DMS53 treated with DMSO at 0.1 percent for 48 hours (cell line): ENCODE measurements around the gene GPR137.
"Not testable (repeated sequence)": the region's sequence is repeated elsewhere in the genome, so short reads cannot be mapped to it uniquely, and the experiment has no call there.

Experiments used
- DNase-seq: peaks from one replicate; lab custom pipeline; 2025; ENCODE audit not compliant: unreplicated experiment; lab: John Stamatoyannopoulos, UW

The GPR137 gene

DNA sequence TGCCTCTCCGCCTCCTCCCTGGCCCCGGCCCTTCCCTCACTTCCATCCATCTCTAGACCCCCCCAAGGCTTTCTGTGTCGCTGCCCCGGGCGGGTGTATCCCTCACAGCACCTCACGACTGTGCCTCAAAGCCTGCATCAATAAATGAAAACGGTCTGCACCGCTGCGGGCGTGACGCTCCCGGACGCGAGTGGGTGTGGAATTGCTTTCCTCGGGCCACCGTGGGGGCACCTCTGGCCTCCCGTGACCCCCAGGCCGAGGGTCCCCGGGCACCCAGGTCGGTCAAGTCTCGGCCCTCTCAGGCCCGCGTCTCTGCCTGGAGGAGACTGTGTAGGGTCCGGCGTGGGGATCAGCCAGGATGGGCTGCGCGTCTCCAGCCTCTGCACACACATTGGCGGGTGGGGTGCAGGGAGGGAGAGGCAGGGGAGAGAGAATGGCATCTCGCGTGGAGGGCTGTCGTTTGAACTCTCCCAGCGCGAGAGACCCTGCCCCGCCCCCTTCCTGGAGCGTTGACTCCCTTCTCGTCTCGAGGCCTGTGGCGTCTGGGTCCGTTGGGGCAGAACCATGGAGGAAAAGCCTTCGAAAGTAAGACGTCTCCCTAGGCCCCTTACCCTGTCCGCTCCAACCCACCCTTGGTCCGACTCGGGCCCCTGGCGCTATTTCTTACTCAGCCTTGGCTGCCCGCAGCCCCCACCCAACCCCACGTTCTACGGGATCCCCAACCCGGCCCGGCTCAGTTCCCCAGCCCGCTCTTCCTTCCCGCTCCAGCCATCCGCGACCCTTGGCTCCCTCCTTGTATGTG lies 14.4 kb downstream of the GPR137 start, which contains the start of gene CATSPERZ:
Gene CATSPERZ (plus strand): TSS at position 512 of the 802 bp plus-strand sequence. CDS start 53 bp downstream, at position 565.
- no peak for DNase-seq

DNA sequence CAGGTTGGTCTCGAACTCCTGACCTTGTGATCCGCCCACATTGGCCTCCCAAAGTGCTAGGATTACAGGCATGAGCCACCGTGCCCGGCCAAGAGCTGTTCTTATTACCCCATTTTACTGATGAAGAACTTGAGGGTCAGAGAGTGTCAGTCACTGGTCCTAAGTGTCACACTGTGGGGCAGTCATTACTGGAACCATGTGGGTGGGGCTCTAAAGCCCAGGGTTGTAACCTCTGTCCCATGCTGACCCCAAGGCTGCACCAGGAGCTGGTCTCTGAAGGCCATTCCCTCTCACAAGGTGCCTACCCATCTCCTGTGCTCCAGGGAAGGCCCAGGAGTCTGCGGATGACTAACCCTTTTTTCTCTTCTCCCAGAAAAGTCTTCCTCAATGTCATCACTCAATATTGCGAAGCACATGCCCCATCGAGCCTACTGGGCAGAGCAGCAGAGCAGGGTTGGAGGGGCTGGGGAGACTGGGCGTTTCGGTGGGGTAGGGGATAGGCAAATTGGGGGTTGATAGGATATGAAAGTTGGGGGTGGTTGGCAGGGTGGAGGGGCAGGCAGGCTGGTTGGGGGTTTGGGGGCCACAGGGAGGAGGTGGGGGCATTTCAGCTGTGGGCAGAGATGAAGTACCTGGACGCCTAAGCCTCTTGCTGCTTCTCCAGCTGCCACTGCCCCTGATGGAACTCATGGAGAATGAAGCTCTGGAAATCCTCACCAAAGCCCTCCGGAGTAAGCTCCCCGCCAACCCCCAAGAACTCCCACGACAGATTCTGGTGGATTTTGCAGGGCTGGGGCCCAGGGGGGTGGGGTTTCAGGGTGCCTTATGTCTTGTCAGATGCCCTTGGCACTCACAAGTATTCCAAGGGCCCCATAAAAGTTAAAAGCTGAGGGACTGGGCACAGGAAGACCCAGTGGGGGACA lies 17.7 kb downstream of the GPR137 start:
- DNase-seq, result no peak

DNA sequence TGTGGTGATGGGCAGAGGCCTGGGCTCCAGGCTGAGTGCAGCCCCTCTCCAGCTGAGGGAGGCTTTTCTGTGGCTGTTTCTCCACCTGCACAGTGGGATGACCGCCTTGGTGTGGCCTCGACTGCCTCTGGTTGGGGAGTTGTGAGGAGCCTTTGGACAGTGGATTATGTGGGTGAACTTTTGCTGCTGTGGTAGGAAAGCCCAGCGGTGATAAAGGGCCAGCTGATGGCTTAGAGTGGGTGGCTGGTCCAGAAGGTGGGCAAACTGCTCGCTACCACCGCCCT lies 18.3 kb downstream of the GPR137 start:
- no peak for DNase-seq

DNA sequence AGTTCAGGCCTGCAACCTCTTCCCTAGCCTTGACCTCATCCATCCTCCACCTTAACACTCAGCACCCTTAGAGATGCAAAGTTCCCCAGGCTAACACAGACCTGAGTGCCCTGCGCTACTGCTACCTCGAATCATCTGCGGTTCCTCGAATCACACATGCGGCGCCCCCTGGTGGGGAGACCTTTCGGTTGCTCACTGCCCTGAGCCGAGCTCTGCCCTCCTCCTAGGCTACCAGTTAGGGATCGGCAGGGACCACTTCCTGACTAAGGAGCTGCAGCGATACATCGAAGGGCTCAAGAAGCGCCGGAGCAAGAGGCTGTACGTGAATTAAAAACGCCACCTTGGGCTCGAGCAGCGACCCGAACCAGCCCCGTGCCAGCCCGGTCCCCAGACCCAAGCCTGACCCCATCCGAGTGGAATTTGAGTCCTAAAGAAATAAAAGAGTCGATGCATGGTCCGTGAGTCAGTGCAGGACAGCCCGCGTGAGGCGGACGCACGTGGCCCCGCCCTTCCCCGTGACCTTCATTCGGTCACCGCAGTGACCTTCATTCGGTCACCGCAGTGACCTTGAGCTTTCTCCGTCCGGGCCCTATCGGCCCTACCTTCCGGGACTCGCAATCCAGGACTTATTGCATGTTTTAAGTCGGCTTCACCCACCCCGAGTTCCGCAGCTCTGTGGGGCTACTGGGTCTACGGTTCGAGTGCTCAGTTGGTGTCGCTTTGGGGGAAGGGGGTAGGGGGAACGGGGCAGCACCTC lies 18.8 kb downstream of the GPR137 start:
- peak; percentile 92 for DNase-seq

DNA sequence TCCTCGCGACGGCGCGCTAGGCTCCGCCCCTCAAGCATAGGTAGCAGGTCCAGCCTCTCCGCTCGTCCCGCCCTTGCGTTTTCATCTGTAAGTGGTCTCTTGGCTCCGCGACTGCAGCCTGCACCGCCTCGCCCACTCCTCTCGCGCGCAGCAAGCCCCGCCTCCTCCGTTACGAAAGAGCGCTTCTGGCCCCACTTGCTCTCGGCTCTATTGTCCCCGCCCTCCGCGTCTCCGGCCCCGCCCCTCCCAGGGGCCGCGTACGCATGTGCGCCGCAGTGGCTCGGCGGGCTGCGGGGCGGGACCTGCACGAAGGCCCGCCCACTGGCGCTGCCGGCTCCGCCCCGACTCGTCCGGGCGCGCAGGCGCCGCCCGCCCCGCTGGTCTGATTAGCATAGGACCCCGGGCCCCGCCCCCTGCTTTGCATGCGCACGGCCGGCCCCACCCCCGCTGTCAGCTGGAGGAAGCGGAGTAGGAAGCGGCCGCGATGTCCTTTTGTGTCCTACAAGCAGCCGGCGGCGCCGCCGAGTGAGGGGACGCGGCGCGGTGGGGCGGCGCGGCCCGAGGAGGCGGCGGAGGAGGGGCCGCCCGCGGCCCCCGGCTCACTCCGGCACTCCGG lies 19.5 kb downstream of the GPR137 start, which contains the start of gene ESRRA:
Gene ESRRA (plus strand): TSS at position 450 of the 616 bp plus-strand sequence. CDS start 1,656 bp downstream, outside the sequence.
- peak; percentile 97 for DNase-seq

DNA sequence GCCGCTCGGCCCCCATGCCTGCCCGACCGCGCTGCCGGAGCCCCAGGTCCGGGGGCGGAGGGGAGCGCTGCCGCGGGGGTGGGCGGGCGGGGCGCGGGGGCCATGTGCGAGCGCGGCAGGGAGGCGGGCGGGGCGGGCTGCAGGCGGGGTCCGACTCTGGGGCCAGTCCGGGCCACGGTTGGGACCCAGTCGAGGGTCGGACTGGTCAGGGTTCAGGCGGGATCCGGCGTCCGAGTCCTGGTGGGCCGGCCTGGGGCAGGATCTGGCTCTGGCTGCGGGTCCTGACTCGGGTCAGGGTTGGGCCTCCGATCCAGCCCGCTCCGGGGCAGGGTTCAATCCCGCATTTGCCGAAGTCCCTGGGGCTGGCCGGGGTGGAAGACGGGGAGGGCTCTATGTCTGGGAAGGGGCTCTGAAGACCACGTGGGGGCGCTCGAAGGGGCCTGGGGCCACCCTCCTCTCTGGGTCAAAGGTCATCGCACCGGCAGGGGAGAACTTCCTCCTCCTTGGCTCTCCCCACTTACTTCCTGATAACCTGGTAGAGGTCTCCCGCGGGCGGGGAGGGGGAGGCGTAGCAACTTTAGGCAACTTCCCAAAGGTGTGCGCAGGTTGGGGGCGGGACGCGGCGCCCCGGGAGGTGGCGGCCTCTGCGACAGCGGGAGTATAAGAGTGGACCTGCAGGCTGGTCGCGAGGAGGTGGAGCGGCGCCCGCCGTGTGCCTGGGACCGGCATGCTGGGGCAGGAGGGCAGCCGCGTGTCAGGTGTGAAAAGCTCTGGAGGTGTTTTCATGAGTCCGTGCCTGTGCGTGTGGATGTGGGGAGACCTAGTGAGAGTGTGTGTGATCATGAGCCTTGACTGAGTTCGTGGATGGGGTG lies 20.3 kb downstream of the GPR137 start:
- no peak for DNase-seq

DNA sequence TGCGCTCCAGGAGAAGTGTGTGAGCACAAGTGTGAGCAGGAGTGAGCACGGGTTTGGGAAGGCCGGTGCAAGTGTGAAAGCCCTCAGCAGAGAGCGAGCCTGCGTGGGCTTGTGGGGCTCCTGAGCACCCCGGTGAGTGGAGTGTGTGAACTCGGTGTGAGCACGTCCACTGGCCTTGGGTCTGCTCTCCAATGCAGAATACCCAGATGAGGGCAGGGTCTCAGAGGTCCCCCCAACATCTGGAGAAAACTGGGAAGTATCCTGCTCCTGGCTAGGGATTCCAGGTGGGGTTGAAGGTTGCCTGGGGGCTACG lies 20.9 kb downstream of the GPR137 start:
- DNase-seq, result no peak

DNA sequence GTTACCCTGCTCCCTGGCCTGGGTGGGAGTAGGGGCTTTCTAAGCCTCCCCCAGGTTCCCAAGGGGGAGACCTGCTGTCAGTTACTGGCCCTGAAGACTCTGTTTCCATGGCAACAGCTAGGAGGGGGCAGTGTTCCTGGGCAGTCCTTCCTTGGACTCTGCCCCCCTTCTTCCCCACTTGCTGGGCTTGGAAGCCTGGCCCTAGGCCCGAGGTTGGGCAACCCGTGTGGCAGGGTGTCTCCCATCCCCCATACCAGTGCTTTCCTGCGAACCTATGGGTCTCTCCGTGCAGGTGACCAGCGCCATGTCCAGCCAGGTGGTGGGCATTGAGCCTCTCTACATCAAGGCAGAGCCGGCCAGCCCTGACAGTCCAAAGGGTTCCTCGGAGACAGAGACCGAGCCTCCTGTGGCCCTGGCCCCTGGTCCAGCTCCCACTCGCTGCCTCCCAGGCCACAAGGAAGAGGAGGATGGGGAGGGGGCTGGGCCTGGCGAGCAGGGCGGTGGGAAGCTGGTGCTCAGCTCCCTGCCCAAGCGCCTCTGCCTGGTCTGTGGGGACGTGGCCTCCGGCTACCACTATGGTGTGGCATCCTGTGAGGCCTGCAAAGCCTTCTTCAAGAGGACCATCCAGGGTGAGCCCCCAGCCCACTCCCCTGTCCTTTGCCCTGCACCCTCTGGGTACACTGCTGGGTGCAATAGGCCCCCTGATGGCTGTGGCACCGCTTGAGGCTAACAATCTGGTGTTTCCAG lies 21.4 kb downstream of the GPR137 start:
- no peak for DNase-seq

DNA sequence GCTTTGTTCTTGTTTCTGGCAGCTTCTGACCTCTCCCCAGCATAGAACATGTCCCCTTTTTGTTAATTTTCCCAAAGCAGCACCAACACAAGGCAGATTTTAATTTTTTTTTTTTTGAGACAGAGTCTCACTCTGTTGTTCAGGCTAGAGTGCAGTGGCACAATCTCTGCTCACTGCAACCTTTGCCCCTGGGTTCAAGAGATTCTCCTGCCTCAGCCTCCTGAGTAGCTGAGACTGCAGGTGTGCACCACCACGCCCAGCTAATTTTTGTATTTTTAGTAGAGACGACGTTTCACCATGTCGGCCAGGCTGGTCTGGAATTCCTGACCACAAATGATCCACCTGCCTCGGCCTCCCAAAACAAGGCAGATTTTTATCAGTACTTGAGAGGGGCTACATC lies 22.1 kb downstream of the GPR137 start:
- DNase-seq, result not testable (repeated sequence)

DNA sequence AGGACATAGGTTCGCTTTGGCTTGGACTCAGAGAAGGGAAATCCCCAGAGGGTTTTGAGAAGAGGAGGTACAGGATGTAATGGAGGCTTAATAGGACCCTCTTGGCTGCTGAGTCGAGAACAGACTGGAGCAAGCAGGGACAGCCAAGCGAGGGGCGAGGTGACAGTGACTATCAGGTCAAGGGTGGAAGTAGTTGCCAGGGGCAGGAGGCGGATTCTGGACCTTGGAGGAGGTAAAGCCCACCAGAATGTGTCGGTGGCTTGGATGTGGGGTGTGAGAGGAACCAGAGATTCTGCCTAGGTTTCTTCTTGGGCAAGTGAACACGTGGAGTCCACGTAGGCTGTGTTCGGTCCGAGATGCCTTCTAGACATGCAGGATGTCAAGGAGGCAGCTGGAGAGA lies 27.3 kb downstream of the GPR137 start:
- no peak for DNase-seq

DNA sequence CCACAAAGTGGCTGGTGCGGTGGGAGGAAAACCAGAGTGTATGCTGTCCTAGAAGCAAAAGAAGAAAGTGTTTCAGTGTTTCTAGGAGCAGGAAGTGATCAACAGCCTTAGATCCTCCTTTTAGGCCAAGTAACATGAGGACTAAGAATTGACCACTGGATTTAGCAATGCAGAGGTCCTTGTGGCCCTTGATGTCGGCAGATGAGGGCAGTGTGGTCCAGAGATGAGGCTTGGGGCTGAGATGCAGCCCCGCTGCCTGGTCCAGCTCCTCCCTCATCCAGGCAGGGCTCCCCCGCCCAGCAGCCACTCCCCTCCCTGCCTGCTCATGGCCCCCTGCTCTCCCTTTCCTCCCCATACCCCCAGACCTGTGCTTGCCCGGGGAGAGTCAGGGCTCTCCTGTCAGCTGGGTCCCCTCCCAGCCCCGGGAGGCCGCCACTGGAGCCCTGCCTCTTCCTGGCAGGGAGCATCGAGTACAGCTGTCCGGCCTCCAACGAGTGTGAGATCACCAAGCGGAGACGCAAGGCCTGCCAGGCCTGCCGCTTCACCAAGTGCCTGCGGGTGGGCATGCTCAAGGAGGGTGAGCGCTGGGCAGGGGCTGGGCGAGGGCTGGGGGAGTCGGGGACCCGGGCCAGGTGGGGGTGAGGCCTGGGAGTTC lies 28.0 kb downstream of the GPR137 start:
- DNase-seq, result no peak

DNA sequence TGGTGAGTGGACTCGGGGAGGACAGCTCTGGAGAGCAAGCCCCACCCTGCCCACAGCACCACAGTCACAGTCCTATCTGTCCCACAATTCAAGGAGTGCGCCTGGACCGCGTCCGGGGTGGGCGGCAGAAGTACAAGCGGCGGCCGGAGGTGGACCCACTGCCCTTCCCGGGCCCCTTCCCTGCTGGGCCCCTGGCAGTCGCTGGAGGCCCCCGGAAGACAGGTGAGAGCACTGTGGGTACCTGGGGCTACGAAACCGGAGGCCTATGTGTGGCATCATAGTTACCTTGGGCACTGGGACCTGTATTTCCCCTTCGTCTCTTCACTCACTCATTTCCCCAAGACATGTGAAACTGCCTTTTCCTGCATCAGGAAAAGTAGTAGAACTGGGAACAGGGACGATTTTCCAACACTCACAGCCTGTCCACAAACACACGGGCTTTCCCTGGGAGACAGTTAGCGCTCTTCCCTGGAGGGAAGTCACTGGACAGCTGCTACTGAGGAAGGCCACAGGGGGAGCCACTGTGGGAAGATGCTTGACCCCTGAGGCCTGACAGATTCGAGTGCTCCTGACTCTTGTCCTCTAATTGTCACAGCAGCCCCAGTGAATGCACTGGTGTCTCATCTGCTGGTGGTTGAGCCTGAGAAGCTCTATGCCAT lies 28.6 kb downstream of the GPR137 start:
- no peak for DNase-seq

DNA sequence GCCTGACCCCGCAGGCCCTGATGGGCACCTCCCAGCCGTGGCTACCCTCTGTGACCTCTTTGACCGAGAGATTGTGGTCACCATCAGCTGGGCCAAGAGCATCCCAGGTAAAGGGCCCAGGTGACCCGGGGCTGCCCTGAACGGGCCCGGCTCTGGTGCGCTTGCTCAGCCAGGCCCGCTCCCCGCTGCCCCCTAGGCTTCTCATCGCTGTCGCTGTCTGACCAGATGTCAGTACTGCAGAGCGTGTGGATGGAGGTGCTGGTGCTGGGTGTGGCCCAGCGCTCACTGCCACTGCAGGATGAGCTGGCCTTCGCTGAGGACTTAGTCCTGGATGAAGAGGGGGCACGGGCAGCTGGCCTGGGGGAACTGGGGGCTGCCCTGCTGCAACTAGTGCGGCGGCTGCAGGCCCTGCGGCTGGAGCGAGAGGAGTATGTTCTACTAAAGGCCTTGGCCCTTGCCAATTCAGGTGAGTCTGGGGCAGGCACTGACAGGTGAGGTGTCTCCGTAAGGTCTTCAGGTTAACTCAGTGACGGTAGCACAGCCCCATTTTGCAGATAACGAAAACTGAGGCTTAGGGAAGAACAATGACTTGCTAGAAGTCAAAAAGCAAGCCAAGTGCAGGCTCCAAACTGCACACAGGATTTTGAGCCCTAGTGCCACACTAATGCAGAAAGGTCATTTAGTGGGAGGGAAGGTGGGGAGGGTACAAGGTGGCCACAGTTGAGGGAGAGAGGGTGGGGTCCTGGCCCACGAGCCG lies 29.3 kb downstream of the GPR137 start:
- DNase-seq, result no peak

DNA sequence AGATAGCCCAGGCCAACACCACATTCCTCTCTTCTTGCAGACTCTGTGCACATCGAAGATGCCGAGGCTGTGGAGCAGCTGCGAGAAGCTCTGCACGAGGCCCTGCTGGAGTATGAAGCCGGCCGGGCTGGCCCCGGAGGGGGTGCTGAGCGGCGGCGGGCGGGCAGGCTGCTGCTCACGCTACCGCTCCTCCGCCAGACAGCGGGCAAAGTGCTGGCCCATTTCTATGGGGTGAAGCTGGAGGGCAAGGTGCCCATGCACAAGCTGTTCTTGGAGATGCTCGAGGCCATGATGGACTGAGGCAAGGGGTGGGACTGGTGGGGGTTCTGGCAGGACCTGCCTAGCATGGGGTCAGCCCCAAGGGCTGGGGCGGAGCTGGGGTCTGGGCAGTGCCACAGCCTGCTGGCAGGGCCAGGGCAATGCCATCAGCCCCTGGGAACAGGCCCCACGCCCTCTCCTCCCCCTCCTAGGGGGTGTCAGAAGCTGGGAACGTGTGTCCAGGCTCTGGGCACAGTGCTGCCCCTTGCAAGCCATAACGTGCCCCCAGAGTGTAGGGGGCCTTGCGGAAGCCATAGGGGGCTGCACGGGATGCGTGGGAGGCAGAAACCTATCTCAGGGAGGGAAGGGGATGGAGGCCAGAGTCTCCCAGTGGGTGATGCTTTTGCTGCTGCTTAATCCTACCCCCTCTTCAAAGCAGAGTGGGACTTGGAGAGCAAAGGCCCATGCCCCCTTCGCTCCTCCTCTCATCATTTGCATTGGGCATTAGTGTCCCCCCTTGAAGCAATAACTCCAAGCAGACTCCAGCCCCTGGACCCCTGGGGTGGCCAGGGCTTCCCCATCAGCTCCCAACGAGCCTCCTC lies 30.2 kb downstream of the GPR137 start:
- DNase-seq, result not testable (repeated sequence)

DNA sequence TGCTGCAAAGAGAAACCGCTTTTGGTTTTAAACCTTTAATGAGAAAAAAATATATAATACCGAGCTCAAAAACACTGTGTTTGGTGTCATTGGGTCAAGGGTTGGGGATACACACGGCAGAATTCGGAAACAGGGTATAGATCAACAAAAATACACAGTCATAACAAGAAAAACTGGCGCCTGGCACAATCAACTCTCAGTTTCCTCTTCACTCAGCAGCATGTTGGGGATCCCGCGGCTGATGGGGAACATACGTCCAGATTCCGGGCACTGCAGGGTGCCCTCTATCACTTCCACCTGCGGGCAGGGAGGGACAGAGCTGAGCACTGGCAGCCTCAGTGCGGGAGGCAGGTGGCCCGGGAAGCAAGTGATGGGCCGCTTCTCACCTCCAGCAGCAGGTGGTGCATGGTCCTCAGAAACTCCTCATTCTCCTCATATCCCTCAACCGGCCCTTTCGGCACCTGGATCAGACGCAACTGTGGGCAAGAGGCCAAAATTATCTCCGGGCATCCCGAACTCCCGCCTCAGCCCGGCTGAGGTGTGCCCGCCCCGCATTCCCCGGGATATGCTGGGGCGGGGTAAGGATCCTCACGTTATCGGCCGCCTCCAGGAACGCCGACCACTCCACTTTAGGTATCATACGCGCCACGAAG lies 31.1 kb downstream of the GPR137 start:
- DNase-seq, result peak; percentile 67

DNA sequence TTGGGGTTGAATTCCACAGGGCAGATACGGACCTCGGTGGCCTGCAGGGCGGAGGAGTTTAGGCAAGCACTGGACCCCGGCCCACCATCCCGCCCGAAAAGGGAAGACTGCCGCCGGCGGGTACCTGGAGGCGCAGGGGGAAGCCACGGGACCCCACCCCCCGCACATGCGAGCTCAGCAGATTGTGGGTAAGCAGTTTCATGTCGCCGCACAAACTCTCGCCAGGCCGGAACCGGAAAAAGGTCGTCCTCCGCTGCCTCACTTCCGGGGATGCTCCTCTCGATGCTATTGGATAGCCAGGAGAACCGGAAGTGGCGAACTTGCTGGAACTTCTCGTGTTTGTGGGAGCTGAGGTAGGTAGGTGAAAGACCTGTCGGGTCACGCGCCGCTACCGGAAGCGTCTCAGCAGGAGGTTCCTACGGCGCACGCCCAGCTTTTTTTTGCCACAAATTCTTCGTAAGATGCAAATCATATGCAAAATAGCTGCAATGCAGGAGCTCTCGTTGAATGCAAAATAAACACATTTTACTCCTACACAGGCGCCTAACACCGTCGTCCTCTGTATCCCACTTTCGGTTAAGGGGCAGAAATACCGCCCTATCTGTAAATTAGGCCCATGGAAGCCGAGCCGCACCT lies 31.8 kb downstream of the GPR137 start, which contains the start of gene TRMT112:
Gene TRMT112 (minus strand): TSS at position 235 of the 636 bp plus-strand sequence. CDS start 33 bp downstream, at position 202.
- DNase-seq, result peak; percentile 98
